GM18861 (cell line): ENCODE results near the gene SLC44A1.

Experiments
- ATAC-seq: cut with Tn5 transposase; IDR thresholded peaks from one replicate; pipeline ENCODE4 v1.9.1; 2021; ENCODE audit not compliant: unreplicated experiment

SLC44A1 gene

GRCh38 chr9:105331160-105331559, 86.7 kb downstream of the SLC44A1 start:
- ATAC-seq: no peak

DNA sequence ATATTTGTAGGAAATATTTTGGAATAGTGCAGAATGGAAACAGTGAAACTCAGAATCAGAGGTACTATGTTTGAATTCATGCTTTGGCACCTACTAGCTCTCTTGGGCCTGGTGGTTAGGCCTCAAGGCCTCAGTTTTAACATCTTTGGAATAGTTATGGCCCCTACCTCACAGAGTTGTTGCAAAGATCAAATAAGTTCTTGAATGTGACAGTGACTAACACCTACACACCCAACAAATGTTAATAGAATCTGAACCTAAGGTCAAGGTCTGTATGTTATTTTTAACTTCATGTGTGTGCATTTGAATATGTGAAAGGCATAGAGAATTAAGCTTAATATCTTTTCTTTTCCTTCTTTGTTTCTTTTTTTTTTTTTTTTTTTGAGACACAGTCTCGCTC, 87.3 kb downstream of the SLC44A1 start:
- ATAC-seq: no peak

DNA sequence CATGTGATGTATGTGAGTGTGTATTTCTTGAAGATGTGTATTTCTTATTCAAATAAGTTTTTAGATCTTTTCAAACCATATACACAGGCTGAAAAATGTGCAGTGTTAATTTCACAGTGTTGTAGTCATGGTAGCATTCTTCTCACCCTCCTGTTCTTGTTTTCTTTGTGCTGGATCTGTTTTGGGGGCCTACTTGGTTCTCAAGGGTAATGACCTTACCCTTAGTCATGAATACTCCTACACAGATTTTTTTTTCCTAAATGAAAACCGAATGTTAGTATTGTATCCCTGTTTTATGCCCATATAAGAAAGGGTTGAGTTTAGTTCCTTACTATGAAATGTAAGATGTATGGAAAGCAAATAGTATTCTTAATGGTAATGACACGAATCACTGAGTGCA, 88.0 kb downstream of the SLC44A1 start:
- no peak for ATAC-seq

DNA sequence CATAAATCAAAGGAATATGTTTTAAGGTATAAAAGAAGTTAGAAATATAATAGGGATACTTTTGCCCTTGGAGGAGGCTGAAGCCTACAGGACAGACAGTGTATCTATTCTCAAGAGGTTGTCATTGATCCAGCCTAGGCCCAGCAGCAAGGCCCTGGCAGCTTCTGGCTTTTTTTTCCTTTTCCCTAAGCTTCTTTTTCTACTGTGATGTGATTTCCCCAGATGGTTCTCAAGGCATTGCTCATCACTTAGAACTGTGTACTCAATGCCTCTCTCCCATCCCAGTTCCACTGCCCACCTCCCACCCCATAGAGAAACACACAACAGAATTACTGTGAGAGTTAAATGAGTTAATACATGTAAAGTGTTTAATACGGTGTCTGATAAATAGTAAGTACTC, 88.6 kb downstream of the SLC44A1 start:
- ATAC-seq: no peak

- no peak for ATAC-seq
Measured at GRCh38 chr9:105333811-105334210, 89.4 kb downstream of the SLC44A1 start.

- ATAC-seq: no peak
Measured at GRCh38 chr9:105338308-105338707, 93.9 kb downstream of the SLC44A1 start.

DNA sequence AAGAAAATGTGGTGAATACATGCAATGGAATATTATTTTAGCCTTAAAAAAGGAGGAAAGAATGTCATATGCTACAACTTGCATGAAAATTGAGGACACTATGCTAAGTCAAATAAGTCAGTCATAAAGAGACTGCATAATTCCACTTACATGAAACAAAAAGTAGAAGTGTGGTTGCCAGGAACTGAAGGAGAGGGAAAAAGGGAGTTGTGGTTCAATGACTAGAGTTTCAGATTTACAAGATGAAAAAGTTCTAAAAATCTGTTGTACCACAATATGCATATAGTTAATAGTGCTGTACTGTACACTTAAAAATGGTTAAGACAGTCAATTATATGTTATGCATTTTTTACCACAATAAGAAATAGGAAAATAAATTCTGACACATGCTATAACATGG, 95.4 kb downstream of the SLC44A1 start:
- ATAC-seq: no peak

DNA sequence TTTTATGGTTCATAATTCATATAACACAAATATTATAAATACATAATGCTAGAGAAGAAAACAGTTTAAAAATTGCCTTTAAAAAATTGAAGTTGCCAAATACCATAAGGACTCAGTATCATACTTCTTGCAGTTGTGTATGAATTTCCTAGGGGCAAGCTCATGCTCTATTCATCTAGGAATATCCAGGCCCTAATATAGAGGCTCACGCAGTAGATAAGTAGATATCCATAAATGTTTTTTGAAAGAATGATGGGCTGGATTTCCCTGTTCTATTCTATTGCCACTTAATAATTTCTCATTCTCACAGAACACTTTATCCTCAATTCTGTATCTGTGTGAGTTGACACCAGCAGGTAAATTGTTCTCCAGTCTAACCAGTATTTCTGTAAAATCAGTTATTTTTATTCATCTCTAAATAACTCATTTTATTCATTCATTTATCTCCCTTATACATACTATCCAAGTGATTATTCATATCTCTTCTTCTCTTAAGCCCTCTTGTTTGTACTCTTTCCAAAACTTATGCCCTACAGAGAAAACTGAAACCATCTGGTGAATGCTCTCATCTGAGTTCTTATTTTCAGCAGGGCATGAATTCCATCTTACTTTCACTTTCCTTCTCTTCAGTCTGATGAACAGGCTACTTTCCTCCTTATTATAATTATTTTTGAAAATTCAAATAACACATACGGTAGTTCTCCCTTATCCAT, 97.1 kb downstream of the SLC44A1 start:
- ATAC-seq: peak; percentile 81

DNA sequence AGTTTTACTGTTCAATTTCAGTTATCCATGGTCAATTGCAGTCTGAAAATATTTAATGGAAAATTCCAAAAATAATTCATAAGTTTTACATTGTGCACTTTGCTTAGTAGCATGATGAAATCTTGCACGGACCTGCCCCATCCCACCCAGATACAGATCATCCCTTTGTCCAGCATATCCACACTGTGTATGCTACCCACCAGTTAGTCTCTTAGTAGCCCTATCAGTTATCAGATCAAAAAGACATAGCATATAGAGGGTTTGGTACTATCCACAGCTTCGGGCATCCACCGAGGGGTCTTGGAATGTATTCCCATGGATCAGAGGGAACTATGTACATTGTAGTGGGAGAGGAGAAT, 97.7 kb downstream of the SLC44A1 start:
- no peak for ATAC-seq

- ATAC-seq: no peak
Measured at GRCh38 chr9:105344283-105344682, 99.8 kb downstream of the SLC44A1 start.

DNA sequence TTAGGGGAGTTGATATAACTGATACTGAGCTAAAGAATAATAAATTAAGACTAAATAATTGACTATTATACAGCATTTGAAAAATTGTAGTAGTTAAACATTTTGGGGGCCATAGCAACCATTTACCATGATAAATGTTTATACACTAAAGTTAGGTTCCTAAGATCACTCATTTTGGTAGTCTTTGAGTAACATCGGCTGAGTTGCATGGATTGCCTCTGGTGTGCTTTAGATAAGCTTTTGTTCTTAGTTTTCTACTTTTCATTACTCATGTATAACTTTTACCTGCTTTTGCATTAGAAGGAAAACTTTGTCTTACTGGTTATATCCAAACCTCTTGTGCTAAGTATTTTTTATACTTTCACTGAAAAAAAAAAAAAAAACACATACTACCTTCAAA, 101.2 kb downstream of the SLC44A1 start:
- ATAC-seq: no peak

GRCh38 chr9:105346273-105346672, 101.8 kb downstream of the SLC44A1 start:
- no peak for ATAC-seq

DNA sequence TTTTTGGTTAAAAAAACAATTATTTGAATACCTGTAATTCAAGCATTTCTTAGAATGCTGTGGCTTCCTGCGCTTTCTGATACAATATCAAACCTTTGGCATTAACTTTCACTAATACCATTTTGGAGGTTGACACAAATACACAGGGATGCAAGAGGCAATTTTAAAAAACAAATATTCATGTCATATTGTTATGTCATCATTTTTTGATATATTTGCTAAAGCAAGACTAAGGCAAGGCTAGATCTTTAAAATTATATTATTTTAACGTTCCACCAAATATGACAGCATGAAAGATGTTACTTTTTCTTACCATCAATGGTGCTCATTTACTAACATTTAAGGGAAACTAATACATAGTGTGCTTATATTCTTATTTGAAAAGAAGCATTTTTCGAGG, 110.0 kb downstream of the SLC44A1 start:
- no peak for ATAC-seq

- peak; percentile 46 for ATAC-seq
Measured at GRCh38 chr9:105355781-105356180, 111.3 kb downstream of the SLC44A1 start.

DNA sequence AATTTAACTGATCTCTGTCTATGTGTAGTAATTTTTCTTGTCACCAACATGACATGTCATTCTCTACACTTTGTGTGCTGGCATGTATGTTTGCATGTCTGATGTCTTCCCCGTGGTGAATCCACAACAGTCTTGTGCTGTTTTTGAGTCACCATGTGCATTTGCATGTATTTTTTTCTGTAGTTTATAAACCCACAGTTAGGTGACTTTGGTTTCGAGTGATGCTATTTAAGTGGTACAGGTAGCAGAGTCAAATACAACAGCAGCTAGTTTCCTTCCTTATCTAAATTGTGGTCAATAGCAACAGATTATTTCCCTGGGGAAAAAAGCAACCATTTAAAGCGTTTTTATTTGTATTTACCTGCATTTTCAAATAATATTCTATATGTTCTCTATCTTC, 113.5 kb downstream of the SLC44A1 start:
- ATAC-seq: peak; percentile 94

DNA sequence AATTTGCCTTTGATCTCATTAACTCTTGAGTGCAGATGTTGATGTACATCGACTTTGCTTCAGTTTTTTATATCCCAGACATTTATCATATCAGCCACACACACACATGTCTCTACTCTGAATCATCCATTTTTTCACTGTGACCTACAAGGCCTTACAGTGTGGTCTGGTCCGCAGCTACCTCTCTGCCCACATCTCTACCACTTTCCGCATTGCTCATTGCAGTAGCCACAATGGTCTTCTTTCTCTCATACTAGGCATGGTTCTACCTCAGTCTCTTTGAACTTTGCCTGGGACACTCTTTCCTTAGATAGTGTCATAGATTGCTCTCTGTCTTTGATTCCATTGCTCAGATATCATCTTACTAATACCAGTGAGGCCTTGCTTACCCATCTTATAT, 115.4 kb downstream of the SLC44A1 start:
- ATAC-seq: no peak

DNA sequence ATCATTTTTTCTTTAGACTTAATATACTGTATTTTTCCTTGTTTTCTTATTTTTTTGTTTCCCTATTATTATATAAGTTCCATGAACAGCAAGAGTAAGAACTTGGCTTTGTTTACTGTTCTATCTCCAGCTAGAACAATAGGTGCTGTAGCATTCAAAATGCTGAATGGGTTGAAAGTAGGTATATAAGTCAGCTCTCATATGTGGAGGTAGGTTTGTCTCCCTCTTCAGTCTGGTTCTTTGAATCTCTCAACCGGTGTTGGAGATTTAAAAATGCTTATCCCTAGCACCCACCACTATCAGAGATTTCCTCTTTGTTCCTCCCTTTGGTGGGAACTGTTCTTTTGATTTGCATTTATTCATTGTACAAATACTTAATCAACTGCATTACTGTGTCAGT, 115.9 kb downstream of the SLC44A1 start:
- ATAC-seq: no peak

GRCh38 chr9:105361873-105362272, 117.4 kb downstream of the SLC44A1 start:
- no peak for ATAC-seq

DNA sequence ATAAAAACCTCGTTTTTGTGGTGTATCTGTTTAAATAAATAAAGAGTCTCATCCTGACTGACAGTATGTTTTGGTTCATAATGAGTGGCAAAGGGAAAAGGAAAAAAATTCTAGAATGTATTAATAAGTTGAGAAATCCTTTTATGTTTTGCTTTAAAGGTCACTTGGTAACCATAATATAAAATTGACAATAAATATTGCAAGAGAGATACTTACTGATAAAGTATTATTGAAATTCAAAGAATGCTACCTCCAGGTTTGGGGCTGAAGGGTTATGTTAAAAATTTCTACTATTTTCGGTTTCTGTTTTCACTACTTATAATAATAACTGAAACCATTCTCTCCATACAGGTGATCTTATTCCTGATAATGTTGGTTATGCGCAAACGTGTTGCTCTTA, 118.0 kb downstream of the SLC44A1 start:
- no peak for ATAC-seq

GRCh38 chr9:105363837-105364236, 119.4 kb downstream of the SLC44A1 start:
- ATAC-seq: no peak

- ATAC-seq: no peak
Measured at GRCh38 chr9:105369911-105370310, 125.5 kb downstream of the SLC44A1 start.

- ATAC-seq: no peak
Measured at GRCh38 chr9:105373723-105374122, 129.3 kb downstream of the SLC44A1 start.

DNA sequence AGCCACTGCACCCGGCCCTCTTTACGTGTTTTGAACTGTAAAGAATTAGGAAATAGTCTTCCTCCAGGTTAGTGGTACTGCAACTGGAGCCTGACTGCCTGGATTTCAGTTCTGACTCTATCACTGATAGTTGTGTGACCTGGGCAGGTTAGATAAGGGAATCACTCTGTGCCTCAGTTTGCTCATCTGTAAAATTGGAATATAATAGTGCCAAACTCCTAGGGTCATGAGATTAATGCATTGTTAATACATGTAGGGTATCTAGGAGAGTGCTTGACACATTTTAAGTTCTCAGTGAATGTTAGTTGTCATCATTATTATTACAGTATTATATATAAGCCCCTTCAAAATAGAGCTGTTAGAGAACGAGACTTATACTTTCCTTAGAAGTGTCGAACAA, 130.9 kb downstream of the SLC44A1 start:
- ATAC-seq: no peak
